Stimulated activated CD8-positive, alpha-beta memory T cell treated with anti-CD3 and anti-CD28 coated beads, Interleukin-4, amount 100 ng/mL, for 48 hours (primary cell): ENCODE measurements around the gene SDK1.

ENCODE experiments used
- DNase-seq: peaks from one replicate; pipeline ENCODE4 v3.0.0-alpha.2; 2020

Gene SDK1

DNA sequence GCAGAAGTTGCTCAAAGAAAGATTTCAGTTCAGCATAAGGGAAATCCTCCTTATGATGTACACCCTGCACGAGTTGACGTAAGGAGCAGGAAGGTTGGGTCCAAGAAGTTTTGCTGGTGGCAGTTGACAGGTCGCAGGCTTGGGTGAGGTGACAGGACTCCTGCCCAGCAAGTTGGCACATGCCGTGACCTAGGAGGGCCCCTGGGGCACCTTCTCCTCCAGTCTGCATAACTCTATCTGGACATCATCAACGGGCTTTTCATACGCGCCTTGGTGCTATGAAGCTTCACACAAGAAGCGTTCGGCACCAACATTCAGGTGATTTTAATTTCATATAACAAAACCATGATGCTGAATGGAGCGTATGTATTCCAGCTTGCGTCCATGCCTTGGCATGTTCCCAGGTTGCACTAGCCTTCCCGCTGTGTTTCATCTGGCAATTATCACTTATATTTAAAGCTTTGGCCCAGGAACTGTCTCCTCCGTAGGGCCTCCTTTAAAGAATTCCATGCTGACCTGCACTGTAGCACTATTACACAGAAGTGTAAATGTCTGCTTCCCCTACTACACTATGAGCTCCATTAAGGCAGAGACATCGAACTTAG, 729.4 kb downstream of the SDK1 start:
- no peak for DNase-seq

GRCh38 chr7:4033996-4034395, 732.9 kb downstream of the SDK1 start:
- no peak for DNase-seq

DNA sequence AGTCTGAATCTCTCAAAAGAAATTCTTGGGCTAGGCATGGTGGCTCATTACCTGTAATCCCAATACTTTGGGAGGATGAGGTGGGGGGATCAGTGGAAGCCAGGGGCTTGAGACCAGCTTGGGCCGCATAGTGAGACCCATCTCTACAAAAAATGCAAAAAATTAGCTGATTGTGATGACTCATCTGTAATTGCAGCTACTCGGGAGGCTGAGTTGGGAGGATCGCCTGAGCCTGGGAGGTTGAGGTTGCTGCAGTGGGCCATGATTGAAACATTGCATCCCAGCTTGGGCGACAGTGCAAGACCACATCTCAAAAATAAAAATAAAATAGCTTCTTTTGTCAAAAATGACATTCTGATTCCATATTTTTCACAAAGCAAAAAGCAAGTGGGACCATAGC, 736.3 kb downstream of the SDK1 start:
- DNase-seq = no peak

DNA sequence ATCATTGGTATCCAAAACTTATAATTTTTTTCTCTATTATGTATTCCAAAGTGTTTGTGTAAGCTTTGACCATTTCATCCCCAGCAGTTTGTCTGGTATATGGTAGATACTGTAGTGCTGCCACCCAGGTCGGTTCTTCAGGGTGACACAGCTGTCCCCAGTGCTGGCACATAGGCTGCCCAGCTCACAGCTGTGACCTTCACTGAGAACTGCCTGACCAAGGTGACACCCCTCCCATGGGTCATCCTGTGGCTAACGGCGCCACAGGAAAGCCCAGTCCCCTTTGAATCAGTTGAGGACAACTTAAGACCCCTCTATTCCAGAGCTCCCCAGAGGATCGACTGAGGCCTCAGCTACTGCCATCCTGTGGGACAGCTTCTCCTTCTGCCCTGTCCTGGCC, 736.8 kb downstream of the SDK1 start:
- DNase-seq = no peak

GRCh38 chr7:4040109-4040928, 739.3 kb downstream of the SDK1 start:
- DNase-seq = no peak

DNA sequence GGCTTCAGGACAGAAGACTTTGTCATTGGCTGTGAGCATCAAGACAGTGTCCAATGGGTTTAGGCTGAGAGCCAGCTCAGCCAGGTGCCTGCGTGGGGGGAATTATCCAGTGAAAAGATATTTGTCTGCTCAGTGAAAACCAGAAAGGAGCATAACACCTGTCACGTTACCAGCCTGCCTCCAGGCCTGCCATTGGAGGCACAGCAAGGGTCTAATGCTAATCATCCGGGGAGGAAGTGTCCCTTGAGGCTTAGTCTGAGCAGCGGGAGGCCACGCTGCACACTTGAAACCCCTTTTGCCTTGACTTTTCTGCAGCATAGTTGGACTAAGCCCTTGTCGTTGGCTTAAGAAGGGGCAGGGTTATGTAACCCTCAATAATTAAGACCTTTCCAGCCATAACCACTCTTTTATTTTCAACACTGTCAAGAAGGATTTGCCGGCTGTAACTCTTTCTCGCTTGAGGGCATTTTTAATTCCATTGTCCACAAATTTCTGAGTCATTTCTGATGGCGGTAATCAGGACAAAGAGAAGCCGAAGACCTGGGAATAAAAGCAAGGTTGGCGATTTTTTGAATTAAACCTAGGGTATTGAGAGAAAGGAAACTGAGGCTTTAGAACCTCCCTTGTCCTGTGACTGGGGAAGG, 741.5 kb downstream of the SDK1 start:
- no peak for DNase-seq

- DNase-seq = no peak
Observed at GRCh38 chr7:4043988-4044387, 742.9 kb downstream of the SDK1 start.

- DNase-seq = no peak
Observed at GRCh38 chr7:4045450-4045849, 744.4 kb downstream of the SDK1 start.

- DNase-seq = no peak
Observed at GRCh38 chr7:4045975-4046374, 744.9 kb downstream of the SDK1 start.

DNA sequence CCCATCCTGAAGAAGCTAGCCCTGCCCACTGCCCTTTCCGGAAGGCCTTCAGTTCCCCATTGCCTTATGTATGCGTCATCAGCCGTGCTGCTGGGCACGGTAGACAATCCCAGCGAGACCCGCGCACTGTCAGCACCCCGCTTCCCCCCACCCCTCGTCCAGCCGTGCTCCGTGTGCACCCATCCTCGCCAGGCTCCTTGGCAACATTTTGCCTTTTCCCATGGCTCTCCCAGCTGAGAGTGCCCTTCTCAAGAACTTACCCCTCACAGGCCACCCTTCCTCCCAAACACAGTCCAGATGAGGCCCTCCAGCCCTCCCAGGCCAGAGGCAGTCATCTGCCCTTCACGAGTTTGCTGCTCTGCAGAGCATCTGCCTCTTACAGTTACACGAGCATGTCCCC, 747.3 kb downstream of the SDK1 start:
- DNase-seq = no peak

DNA sequence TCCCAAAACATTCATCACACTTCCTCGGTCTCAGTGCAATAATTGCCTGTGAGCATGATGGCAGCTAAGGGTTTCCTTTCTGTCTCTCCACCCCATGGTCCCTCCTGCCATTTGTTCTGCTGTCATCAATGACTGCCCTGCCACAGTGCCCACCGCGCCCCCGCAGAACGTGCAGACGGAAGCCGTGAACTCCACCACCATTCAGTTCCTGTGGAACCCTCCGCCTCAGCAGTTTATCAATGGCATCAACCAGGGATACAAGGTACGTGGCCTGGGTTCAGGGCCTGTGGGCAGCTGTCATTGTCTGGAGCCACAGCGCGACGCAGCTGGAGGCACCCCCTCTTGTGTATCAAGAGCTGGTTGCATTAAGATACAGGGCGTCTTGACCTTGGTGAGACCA, 748.1 kb downstream of the SDK1 start:
- DNase-seq = no peak

DNA sequence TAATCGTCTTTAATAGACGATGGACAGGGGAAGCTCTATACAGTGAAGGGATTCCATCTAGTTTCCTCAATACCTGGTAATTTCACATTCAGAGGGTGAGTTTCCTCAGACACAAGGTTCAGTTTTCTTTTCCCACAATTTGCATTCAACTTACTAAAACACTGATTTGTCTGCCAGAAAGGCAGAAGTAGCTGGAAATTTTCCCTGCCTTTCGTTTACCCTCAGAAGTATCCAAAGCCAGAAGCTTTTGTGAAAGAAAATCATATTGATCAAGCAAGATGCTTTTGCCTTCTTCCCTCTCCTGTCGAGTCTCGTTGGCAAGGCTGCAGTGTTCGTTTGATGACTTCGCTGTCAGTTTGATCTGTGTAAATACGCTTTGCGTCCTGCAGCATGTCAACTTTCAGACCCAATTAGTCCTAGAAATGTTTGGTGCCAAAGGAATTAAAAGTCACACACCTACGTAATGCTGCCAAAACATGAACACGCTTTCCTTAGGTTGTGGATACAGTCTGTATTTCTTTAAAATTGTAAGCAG, 749.1 kb downstream of the SDK1 start:
- DNase-seq = no peak

DNA sequence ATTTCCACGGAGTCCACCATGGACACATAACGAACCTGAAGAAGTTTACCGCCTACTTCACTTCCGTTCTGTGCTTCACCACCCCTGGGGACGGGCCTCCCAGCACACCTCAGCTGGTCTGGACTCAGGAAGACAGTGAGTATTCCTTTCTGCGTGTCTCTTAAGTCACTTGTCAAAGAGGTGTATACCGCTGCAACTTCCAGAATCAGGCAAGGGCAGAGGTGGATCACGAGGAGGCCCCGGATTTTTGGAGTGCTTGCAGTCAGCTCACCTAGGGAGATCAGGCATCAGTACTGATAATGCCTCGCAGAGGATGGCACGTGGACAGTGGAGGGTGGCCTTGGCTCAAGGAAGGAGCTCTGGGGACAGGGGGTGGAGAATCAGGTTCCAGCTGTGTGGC, 750.6 kb downstream of the SDK1 start:
- DNase-seq = no peak

- DNase-seq = no peak
Observed at GRCh38 chr7:4052130-4052529, 751.1 kb downstream of the SDK1 start.

- no peak for DNase-seq
Observed at GRCh38 chr7:4054158-4054557, 753.1 kb downstream of the SDK1 start.

GRCh38 chr7:4056552-4057288, 755.7 kb downstream of the SDK1 start:
- no peak for DNase-seq

DNA sequence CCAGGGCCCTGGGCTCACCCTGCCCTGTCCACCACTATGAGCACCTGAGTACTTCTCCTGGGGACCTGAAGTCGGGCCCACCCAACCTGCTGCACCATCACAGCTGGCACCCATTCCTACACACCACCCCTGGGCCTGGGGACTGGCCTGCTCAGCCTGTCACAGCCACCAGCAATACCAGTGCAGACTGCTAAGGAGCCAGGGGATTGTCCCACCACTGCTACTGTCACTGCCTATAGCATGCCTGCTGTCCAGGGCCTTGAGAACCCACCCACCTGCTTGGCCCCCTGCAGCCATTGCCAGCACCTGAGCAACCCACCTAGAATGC, 756.2 kb downstream of the SDK1 start:
- no peak for DNase-seq

DNA sequence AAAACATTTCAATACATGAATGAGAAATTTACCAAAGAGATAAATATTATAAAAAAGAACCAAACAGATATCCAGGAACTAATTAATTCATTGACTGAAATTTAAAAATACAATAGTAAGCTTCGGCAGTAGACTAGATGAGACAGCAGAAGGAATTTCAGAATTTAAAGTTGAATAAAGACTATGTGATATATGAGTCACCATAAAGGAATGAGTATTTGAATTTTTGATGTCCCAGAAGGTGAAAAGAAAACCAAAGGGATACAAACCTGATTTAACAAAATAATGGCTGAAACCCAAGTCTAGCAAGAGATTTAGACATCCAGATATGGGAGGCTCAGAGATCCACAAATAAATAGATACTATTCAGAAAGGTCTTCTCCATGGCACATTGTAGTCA, 757.1 kb downstream of the SDK1 start:
- DNase-seq = no peak

- DNase-seq = no peak
Observed at GRCh38 chr7:4065190-4065589, 764.1 kb downstream of the SDK1 start.

DNA sequence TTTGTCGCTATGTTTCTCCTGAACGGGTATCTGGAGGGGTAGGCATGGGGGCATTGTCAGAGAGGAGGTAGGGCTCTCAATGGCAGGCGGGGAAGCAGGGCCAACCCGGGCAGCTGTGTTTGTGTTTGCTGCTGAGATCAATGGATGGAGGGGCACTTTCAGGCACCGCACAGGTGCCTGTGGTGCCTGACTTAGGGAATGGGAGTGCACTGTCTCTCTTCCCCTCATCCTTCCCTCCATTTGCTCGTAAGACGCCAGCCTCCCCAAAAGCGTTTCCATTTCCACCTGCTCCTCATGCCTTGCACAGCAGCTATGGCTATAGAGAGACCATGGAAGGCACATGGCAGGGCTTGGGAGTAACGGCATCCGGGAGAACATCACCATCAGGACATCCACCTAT, 765.2 kb downstream of the SDK1 start:
- DNase-seq = no peak

DNA sequence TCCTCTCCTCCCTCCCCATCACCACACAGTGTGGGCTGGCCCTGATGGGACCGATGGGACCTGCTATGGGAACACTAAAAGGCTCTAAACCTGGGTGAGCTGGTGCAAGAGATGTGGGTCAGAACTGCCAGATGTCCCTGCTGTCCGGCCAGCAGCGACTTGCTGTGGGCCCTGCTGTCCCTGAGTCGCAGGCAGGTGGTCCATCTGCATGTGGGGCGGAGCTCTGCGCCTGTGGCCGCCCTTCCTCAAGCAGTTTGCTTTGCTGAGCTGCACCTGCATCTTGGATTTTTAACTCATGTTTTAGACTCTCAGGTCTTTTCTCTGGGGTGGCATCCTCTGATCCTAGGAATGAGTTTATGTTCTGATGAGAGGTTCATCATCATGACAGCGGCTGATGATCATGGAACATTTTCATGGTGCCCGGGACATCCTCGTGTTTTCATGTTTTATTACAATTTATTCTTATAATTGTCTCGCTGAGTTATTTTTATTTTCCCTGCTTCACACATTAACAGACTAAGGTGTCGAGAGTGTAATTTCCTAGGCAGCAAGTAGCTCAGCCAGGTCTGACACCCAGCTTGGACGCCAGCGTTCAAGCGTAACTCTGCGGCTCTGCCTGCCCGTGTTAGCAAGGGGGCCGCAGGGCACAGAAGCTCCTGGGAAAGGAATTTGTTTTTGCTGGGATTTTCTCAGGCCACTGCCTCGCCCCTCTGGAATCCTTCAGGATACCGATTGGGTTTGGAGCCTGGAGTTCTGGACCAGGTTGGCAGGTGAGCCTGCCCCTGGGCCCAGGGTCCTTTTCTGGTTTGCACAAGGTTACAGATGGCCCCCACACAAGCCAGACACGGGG, 765.8 kb downstream of the SDK1 start:
- no peak for DNase-seq

- DNase-seq = no peak
Observed at GRCh38 chr7:4067476-4067760, 766.4 kb downstream of the SDK1 start.

GRCh38 chr7:4067874-4068273, 766.8 kb downstream of the SDK1 start:
- DNase-seq = no peak
